Right ventricle myocardium superior (tissue), 1 donor: Measurements from ENCODE around the gene CSTPP1. TPM values are rescaled to one million over a fixed set of nuclear protein-coding genes. Genes with fewer than 3 reads are reported as not detected.
"Not testable (repeated sequence)": the region's sequence is repeated elsewhere in the genome, so short reads cannot be mapped to it uniquely, and the experiment has no call there.

Experiments used
- ATAC-seq: fragments of 200-7000 bp; cut with Tn5 transposase; one replicate; pipeline ENCODE4 v1.9.1; 2020; ENCODE audit warnings: mild to moderate bottlenecking; ENCODE audit not compliant: poor library complexity
- DNase-seq: peaks from one replicate; pipeline ENCODE4 v3.0.0-alpha.2; 2020
- intact Hi-C: fragments of 100-400 bp; cut with DNase I; formaldehyde crosslinking; loops from one replicate; pipeline ENCODE4 v1.11.2; 2022
- total RNA-seq: library from RNA; stranded (reverse); fragmentation: NEBNext Ultra II Directional; extraction: Animal tissue kit (Norgen Biotek cat#: 25700); gene quantifications from one replicate; pipeline ENCODE4 v1.2.1, GENCODE V29; 2021
- donor health status: DM: no; HTN: yes; CAD: no; lungs with severe emphysema.

Gene CSTPP1
- total RNA-seq, 1 donor from 2014 or later, result 10.0 TPM

GRCh38 chr11:47105974-47106373 lies 169.4 kb downstream of the CSTPP1 start:
- intact Hi-C loops, result no loop called here
- DNase-seq (no peak), ATAC-seq (no peak)

DNA sequence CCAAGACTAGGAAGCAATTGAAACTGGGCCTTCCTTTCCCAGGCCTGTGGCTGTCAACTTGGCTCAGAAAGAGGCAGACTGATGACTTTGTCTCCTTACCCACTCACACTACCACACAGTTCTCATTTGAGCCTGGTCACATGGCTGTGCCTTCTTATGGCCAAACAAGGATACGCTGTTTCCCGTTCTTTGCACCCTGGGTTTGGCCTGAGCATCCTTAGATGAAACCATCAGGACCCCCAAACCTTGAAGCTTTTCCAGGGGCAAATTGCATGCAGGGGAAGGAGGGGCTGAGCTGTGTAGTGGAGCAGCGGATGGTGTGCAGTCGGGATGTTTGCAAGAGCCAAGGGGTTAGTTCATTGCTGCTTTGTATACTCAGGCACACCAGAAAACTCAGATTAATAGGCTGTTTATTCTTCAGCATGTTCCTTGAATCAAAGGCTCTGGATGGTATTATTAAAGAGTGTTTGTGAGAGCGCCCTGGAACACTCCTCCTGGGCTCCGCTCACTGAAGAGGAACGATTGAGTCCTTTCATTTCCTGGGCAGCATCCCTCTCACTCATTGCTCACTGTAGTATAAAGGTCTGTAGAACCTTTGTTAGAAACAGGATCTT lies 170.3 kb downstream of the CSTPP1 start:
- DNase-seq (no peak), ATAC-seq (no peak)
- intact Hi-C loops, result no loop called here

GRCh38 chr11:47107744-47108143 lies 171.2 kb downstream of the CSTPP1 start:
- intact Hi-C loops, result no loop called here
- ATAC-seq (no peak), DNase-seq (no peak)

DNA sequence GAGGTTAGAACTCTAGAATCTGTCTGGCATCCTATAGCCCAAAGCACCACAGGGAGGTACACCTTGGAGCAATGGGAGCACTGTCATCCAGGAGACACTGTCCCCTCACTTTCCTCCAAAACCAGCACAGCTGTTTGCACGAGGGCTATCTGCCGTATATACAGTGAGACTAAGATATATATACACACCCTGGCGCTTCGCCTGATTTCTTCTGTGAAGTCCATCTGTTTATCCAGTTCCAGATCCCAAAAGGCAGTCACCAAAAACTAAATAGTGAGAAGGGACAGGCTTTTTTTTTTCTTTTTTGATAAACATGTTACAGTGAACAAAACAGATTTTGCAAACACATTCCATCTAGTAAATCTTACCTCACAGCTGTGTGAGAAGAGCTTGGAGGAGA lies 171.7 kb downstream of the CSTPP1 start:
- ATAC-seq (no peak), DNase-seq (no peak)
- intact Hi-C loops, result no loop called here

- DNase-seq (no peak), ATAC-seq (no peak)
- intact Hi-C loops, result no loop called here
Measured at GRCh38 chr11:47109051-47109726, 172.6 kb downstream of the CSTPP1 start.

DNA sequence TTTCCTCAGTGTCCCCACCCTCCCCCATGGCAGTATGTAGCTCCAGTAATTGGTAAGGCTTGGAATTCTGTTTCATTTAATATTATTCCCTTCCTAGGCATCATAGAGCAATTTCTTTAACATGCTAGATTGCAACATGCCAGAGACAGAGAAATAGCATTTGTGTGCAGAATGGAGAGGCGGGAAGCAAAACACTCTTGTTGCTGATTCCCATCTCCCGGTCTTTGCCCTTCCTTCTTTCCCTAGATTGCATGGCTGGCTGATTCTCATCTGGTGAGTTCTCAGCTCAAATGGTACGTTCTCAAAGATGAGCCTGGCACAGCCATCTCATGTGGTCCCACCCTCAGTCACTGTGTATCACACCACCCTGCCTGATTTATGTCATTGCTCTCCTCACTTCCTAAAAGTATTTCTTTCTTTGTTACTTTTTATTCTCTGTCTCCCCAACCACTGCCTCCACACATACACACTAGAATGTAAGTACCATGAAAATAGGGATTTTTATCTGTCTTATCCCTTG lies 173.2 kb downstream of the CSTPP1 start:
- ATAC-seq (no peak), DNase-seq (no peak)
- intact Hi-C loops, result no loop called here

DNA sequence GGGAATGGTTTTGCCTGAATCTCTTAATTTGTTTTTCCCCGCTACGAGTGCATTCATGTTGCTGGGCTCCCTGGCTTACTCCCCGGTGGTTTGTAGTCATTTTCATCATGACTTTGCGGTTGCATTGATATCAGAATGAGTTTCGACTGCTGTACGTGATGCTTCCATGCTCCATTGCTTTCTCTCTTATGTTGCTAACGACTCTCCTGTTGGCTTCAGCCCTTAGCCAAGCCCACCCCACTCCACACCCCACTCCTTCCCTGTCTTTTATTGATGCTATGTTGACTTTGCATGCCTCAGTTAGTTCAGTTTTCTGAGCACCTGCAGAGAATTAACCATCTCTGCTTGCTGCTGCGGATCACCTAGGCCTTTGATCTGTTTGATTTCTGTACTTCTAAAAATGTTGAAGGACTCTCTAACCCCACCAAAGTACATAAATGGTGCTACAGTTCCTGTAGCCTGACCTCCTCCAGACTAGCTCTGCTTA lies 174.8 kb downstream of the CSTPP1 start:
- DNase-seq, result no peak
- intact Hi-C loops, result no loop called here
- no peak for ATAC-seq

DNA sequence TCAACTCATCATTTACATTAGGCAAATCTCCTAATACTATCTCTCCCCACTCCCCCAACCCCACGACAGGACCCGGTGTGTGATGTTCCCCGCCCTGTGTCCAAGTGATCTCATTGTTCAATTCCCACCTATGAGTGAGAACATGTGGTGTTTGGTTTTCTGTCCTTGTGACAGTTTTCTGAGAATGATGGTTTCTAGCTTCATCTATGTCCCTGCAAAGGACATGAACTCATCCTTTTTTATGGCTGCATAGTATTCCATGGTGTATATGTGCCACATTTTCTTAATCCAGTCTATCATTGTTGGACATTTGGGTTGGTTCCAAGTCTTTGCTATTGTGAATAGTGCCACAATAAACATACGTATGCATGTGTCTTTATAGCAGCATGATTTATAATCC lies 176.4 kb downstream of the CSTPP1 start:
- ATAC-seq, DNase-seq, intact Hi-C loops: not testable (repeated sequence)

GRCh38 chr11:47118958-47119688 lies 182.6 kb downstream of the CSTPP1 start:
- ATAC-seq, intact Hi-C loops: not testable (repeated sequence)

DNA sequence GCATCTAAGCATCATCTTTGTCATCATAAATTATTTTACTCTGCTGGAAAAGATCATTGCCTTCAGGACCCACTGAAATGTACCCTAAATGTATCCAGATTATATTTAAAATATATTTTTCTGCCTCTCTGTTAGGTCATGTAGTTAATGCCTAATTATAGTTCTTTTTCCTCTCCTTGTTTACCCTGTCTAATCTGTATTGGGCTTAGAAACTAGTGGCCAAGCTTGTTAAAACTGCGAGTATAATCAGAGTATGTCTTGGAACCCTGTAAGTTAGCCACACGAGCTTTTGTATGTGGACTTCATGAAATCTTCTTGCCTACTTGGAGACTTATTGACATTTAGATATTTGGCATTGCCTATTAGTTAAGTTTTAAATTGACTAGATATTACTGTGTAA lies 184.5 kb downstream of the CSTPP1 start:
- intact Hi-C loops, result no loop called here
- DNase-seq (no peak), ATAC-seq (no peak)

More at GRCh38 chr11:47118958-47119688, 182.6 kb downstream of the CSTPP1 start:
- DNase-seq, result not testable (repeated sequence)

DNA sequence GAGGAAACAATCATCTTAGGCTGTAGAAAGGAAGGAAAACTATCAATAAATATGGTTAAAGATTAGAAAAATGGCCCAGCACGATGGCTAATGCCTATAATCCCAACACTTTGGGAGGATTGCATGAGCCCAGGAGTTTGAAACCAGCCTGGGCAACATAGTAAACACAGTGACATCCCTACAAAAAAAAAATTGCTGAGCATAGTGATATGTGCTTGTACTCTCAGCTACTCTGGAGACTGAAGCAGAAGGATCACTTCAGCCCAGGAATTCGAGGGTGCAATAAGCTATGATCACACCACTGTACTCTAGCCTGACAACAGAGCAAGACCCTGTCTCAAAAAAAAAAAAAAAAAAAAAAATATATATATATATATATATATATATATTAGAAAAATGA lies 185.2 kb downstream of the CSTPP1 start:
- ATAC-seq, result no peak
- DNase-seq, result no peak
- intact Hi-C loops, result no loop called here

DNA sequence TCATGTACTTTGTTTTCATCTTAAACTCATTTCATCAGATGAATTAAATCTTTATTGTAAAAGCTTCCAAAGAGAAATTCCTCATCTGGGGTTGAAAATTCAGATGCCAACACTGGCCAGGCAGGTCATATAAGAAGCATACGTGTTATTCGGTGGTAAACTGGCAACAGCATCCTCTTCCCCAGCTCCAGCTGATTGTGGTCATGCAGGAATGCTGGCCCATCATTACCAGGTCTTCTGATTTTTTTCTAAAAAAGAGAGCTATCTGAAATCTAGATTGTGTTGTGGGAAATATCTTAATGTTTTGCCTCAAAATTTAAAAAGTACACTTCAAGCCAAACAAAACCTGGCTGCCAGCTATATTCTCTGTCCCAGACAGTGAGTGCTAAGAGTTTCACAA lies 186.5 kb downstream of the CSTPP1 start:
- ATAC-seq (no peak), DNase-seq (no peak)
- intact Hi-C loops, result no loop called here

GRCh38 chr11:47124675-47125074 lies 188.1 kb downstream of the CSTPP1 start:
- intact Hi-C loops, result no loop called here
- ATAC-seq (no peak), DNase-seq (no peak)

DNA sequence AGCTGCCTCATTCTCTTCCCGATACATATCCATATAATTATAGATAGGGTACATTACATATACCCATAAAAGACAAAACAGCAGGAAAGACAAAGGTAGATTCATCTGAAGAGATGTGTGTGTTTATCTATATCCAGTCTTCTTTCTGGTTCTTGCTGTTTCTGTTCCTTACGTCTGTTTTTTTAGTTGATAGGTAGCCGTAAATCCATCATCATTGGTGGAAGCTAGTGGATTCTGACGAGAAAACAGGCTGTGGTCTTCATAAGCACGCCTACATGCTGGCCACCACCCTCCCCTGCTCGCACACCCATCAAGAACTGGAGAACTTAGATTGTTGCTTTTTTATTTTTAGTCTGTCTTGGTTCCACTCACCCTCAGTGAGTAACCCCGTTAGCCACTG lies 188.5 kb downstream of the CSTPP1 start:
- intact Hi-C loops, result no loop called here
- no peak for ATAC-seq
- no peak for DNase-seq

GRCh38 chr11:47127213-47127612 lies 190.7 kb downstream of the CSTPP1 start:
- DNase-seq (no peak), ATAC-seq (no peak)
- intact Hi-C loops, result no loop called here

- DNase-seq (no peak), ATAC-seq (no peak)
- intact Hi-C loops, result no loop called here
Measured at GRCh38 chr11:47130543-47130942, 194.0 kb downstream of the CSTPP1 start.

- ATAC-seq, result no peak
- intact Hi-C loops, result no loop called here
- DNase-seq, result no peak
Measured at GRCh38 chr11:47131136-47131535, 194.6 kb downstream of the CSTPP1 start.

DNA sequence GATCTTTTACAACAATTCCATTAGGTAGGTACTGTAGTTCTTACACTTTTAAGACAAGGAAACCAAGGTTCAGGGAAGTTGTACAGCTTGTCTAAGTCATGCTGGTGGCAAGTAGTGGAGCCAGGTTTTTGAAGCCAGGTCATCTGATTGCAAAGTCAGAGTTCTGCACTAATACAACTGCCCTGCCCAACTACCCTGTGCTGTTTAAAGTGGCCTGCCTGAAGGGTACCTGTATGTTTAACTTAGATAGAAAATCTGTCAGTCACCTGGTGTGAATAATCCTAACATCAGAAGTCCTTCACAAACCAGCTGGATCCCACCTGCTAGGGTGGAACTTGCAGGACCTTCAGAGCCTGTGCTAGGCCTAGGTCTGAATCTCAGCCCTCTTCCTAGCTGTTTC lies 195.9 kb downstream of the CSTPP1 start:
- intact Hi-C loops, result no loop called here
- no peak for ATAC-seq

GRCh38 chr11:47132981-47133380 lies 196.4 kb downstream of the CSTPP1 start:
- DNase-seq (no peak), ATAC-seq (no peak)
- intact Hi-C loops, result no loop called here

More for the DNA sequence above, 195.9 kb downstream of the CSTPP1 start:
- DNase-seq, result no peak

GRCh38 chr11:47136327-47136726 lies 199.8 kb downstream of the CSTPP1 start:
- intact Hi-C loops, result no loop called here
- ATAC-seq (no peak), DNase-seq (no peak)
